Neural crest cell (in vitro differentiated cells): Measurements from ENCODE around the gene NOL12. TPM values are rescaled to one million over a fixed set of nuclear protein-coding genes. Genes with fewer than 3 reads are reported as not detected.
A peak's percentile ranks its signal among the peaks of the same experiment; 100 is the strongest.
"Not testable (repeated sequence)": the region's sequence is repeated elsewhere in the genome, so short reads cannot be mapped to it uniquely, and the experiment has no call there.

Experiments used
- DNase-seq: peaks from one replicate; pipeline ENCODE4 v3.0.0; 2021; ENCODE audit warnings: low read depth, mixed read lengths, low spot score
- H3K27ac Mint-ChIP-seq: one replicate; pipeline ENCODE4 v1.8.0; 2021; ENCODE audit warnings: mild to moderate bottlenecking, mixed read lengths; ENCODE audit not compliant: unreplicated experiment
- H3K27me3 Mint-ChIP-seq: 2 replicates; pipeline ENCODE4 v1.8.0; 2021; ENCODE audit warnings: low read depth, mild to moderate bottlenecking, mixed read lengths
- H3K36me3 Mint-ChIP-seq: 2 replicates; pipeline ENCODE4 v1.8.0; 2021; ENCODE audit warnings: low read depth, mild to moderate bottlenecking, mixed read lengths
- H3K4me1 Mint-ChIP-seq: 2 replicates; pipeline ENCODE4 v1.8.0; 2021; ENCODE audit warnings: mixed read lengths
- H3K4me3 Mint-ChIP-seq: one replicate; pipeline ENCODE4 v1.8.0; 2021; ENCODE audit warnings: mild to moderate bottlenecking, mixed read lengths
- H3K9me3 Mint-ChIP-seq: 2 replicates; pipeline ENCODE4 v1.8.0; 2021; ENCODE audit warnings: mixed read lengths
- total RNA-seq: library from RNA; stranded (reverse); gene quantifications from 2 replicates; pipeline ENCODE4 v1.2.1, GENCODE V29; 2021
- TF ChIP-seq, protein P1 (sequence below): fragments of 200-600 bp; sonication (generic); conservative IDR thresholded peaks from 2 replicates; pipeline ENCODE4 v1.5.0; 2021; ENCODE audit warnings: antibody characterized with exemption, mild to moderate bottlenecking

The NOL12 gene
- total RNA-seq, 1 donor from 2014 or later = 43.3 TPM

DNA sequence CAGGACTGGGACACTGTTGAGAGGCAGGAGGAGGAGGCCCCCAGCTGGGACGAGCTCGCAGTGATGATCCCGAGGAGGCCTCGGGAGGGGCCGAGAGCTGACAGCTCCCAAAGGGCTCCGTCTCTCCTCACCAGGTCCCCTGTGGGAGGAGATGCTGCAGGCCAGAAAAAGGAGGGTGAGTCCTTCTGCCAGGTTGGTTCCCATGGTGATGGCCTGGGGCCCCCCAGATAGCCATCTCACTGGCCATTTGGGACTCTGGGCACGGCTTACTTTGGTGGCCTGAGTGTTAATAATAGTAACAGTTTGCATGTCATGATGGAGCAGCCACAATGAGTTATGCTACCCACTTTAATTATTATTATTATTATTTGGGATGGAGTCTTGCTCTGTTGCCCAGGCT lies 29.6 kb downstream of the NOL12 start:
- TF ChIP-seq, protein P1, sequence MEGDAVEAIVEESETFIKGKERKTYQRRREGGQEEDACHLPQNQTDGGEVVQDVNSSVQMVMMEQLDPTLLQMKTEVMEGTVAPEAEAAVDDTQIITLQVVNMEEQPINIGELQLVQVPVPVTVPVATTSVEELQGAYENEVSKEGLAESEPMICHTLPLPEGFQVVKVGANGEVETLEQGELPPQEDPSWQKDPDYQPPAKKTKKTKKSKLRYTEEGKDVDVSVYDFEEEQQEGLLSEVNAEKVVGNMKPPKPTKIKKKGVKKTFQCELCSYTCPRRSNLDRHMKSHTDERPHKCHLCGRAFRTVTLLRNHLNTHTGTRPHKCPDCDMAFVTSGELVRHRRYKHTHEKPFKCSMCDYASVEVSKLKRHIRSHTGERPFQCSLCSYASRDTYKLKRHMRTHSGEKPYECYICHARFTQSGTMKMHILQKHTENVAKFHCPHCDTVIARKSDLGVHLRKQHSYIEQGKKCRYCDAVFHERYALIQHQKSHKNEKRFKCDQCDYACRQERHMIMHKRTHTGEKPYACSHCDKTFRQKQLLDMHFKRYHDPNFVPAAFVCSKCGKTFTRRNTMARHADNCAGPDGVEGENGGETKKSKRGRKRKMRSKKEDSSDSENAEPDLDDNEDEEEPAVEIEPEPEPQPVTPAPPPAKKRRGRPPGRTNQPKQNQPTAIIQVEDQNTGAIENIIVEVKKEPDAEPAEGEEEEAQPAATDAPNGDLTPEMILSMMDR = no peak
- Mint-ChIP-seq H3K4me3 (no peak overlapping the region), H3K27me3 (no peaks in the 10 kb centered on the region), H3K4me1 (no peaks in the 10 kb centered on the region), H3K36me3 (peaks cover 9% of the 10 kb centered on the region), H3K9me3 (no peaks in the 10 kb centered on the region), H3K27ac (no peak overlapping the region)
- DNase-seq = no peak

- no peaks in the 10 kb centered on the region for H3K4me1 Mint-ChIP-seq
- H3K27me3 Mint-ChIP-seq = no peaks in the 10 kb centered on the region
- peaks cover 9% of the 10 kb centered on the region for H3K36me3 Mint-ChIP-seq
- H3K4me3 Mint-ChIP-seq = no peak overlapping the region
- H3K27ac Mint-ChIP-seq = peak overlapping the region; percentile 92
- TF ChIP-seq, protein P1 = no peak
- no peak for DNase-seq
- no peaks in the 10 kb centered on the region for H3K9me3 Mint-ChIP-seq
Observed at GRCh38 chr22:37716708-37717107, 30.6 kb downstream of the NOL12 start.

GRCh38 chr22:37717235-37717634 lies 31.1 kb downstream of the NOL12 start:
- peak overlapping the region; percentile 92 for H3K27ac Mint-ChIP-seq
- not testable (repeated sequence) for H3K4me1 Mint-ChIP-seq, H3K36me3 Mint-ChIP-seq, DNase-seq, H3K4me3 Mint-ChIP-seq, H3K27me3 Mint-ChIP-seq, H3K9me3 Mint-ChIP-seq

GRCh38 chr22:37717746-37718305 lies 31.7 kb downstream of the NOL12 start:
- not testable (repeated sequence) for H3K27ac Mint-ChIP-seq, DNase-seq, H3K9me3 Mint-ChIP-seq, H3K4me1 Mint-ChIP-seq, H3K27me3 Mint-ChIP-seq, H3K4me3 Mint-ChIP-seq, H3K36me3 Mint-ChIP-seq

- Mint-ChIP-seq H3K27ac (no peak overlapping the region), H3K36me3 (peaks cover 12% of the 10 kb centered on the region), H3K4me3 (no peak overlapping the region), H3K27me3 (no peaks in the 10 kb centered on the region), H3K4me1 (no peaks in the 10 kb centered on the region), H3K9me3 (no peaks in the 10 kb centered on the region)
- TF ChIP-seq, protein P1 = no peak
- no peak for DNase-seq
Observed at GRCh38 chr22:37725551-37726240, 39.6 kb downstream of the NOL12 start.

GRCh38 chr22:37726241-37726887 lies 40.2 kb downstream of the NOL12 start:
- Mint-ChIP-seq H3K4me1 (no peaks in the 10 kb centered on the region), H3K9me3 (no peaks in the 10 kb centered on the region), H3K27ac (no peak overlapping the region), H3K36me3 (peaks cover 12% of the 10 kb centered on the region), H3K27me3 (no peaks in the 10 kb centered on the region), H3K4me3 (no peak overlapping the region)
- TF ChIP-seq, protein P1 = no peak
- DNase-seq = no peak
